ENCODE data around the gene SOS2.
A peak's percentile ranks its signal among the peaks of the same experiment; 100 is the strongest.

The SOS2 gene

GRCh38 chr14:50139192-50139591 lies 92.2 kb downstream of the SOS2 start:
- H3K4me3 ChIP-seq (ENCODE audit: low read depth, low read length), result no peak overlapping the region
- DNase-seq (ENCODE audit: low read depth), result peak; percentile 63
- no peak for TF ChIP-seq CTCF (IDR thresholded peaks at IDR 0.05; ENCODE audit: low read depth, low read length, missing control alignments)
- in situ Hi-C loops (cut with HindIII; ENCODE audit: low sequenced_read_pairs), result no loop called here

GRCh38 chr14:50127802-50128201 lies 103.6 kb downstream of the SOS2 start:
- no peak for TF ChIP-seq CTCF (IDR thresholded peaks at IDR 0.05; ENCODE audit: low read depth, low read length, missing control alignments)
- H3K4me3 ChIP-seq (ENCODE audit: low read depth, low read length), result no peak overlapping the region
- in situ Hi-C loops (cut with HindIII; ENCODE audit: low sequenced_read_pairs), result loop anchor here (10.0 kb wide), 1 partner anchor 263 kb away; no protein-coding TSS in a partner anchor
- DNase-seq (ENCODE audit: low read depth), result no peak

- no peak for DNase-seq (ENCODE audit: low read depth)
- no peak overlapping the region for H3K4me3 ChIP-seq (ENCODE audit: low read depth, low read length)
- TF ChIP-seq CTCF (IDR thresholded peaks at IDR 0.05; ENCODE audit: low read depth, low read length, missing control alignments), result no peak
- in situ Hi-C loops (cut with HindIII; ENCODE audit: low sequenced_read_pairs), result loop anchor here (10.0 kb wide), 1 partner anchor 258 kb away; no protein-coding TSS in a partner anchor
Measured at GRCh38 chr14:50123062-50123461, 108.3 kb downstream of the SOS2 start.

- no peak for DNase-seq (ENCODE audit: low read depth)
- no peak for TF ChIP-seq CTCF (IDR thresholded peaks at IDR 0.05; ENCODE audit: low read depth, low read length, missing control alignments)
- H3K4me3 ChIP-seq (ENCODE audit: low read depth, low read length), result no peak overlapping the region
- in situ Hi-C loops (cut with HindIII; ENCODE audit: low sequenced_read_pairs), result loop anchor here (10.0 kb wide), 1 partner anchor 257 kb away; no protein-coding TSS in a partner anchor
Measured at GRCh38 chr14:50122291-50122690, 109.1 kb downstream of the SOS2 start.

GRCh38 chr14:50121486-50121885 lies 109.9 kb downstream of the SOS2 start:
- H3K4me3 ChIP-seq (ENCODE audit: low read depth, low read length), result no peak overlapping the region
- no peak for TF ChIP-seq CTCF (IDR thresholded peaks at IDR 0.05; ENCODE audit: low read depth, low read length, missing control alignments)
- in situ Hi-C loops (cut with HindIII; ENCODE audit: low sequenced_read_pairs), result loop anchor here (10.0 kb wide), 1 partner anchor 257 kb away; no protein-coding TSS in a partner anchor
- no peak for DNase-seq (ENCODE audit: low read depth)

GRCh38 chr14:50117456-50117855 lies 113.9 kb downstream of the SOS2 start:
- in situ Hi-C loops (cut with HindIII; ENCODE audit: low sequenced_read_pairs), result no loop called here
- DNase-seq (ENCODE audit: low read depth), result no peak
- TF ChIP-seq CTCF (IDR thresholded peaks at IDR 0.05; ENCODE audit: low read depth, low read length, missing control alignments), result no peak
- no peak overlapping the region for H3K4me3 ChIP-seq (ENCODE audit: low read depth, low read length)

All from astrocyte of the cerebellum (primary cell).